ACC112 (cell line): ENCODE measurements around the gene INSR.
"Not testable (repeated sequence)": the region's sequence is repeated elsewhere in the genome, so short reads cannot be mapped to it uniquely, and the experiment has no call there.

ENCODE experiments used
- H2AFZ ChIP-seq: fragments of 200-600 bp; sonication (generic); one replicate; pipeline ENCODE4 v1.6.0; 2017; ENCODE audit warnings: antibody characterized with exemption, low read length; ENCODE audit not compliant: unreplicated experiment
- H3K27ac ChIP-seq: fragments of 200-600 bp; sonication (generic); 2 replicates; pipeline ENCODE4 v1.5.1; 2014; ENCODE audit warnings: low read depth, mild to moderate bottlenecking, antibody characterized with exemption, low read length, moderate library complexity
- H3K27me3 ChIP-seq: fragments of 200-600 bp; sonication (generic); 2 replicates; pipeline ENCODE4 v1.6.1; 2014; ENCODE audit warnings: mild to moderate bottlenecking, antibody characterized with exemption, low read length, moderate library complexity, mixed read lengths; ENCODE audit not compliant: insufficient read depth
- H3K36me3 ChIP-seq: fragments of 200-600 bp; sonication (generic); 2 replicates; pipeline ENCODE4 v1.6.1; 2016; ENCODE audit warnings: mild to moderate bottlenecking, antibody characterized with exemption, low read length, moderate library complexity, mixed read lengths; ENCODE audit not compliant: insufficient read depth
- H3K4me1 ChIP-seq: fragments of 200-600 bp; sonication (generic); one replicate; pipeline ENCODE4 v1.6.1; 2016; ENCODE audit warnings: low read length, mixed read lengths; ENCODE audit not compliant: insufficient read depth, unreplicated experiment, control insufficient read depth
- H3K4me3 ChIP-seq: fragments of 200-600 bp; sonication (generic); 2 replicates; pipeline ENCODE4 v1.5.1; 2014; ENCODE audit warnings: mild to moderate bottlenecking, low read depth, low read length
- H3K79me2 ChIP-seq: fragments of 200-600 bp; sonication (generic); one replicate; pipeline ENCODE4 v1.6.0; 2016; ENCODE audit warnings: low read length; ENCODE audit not compliant: control insufficient read depth, unreplicated experiment, insufficient read depth

Gene INSR

DNA sequence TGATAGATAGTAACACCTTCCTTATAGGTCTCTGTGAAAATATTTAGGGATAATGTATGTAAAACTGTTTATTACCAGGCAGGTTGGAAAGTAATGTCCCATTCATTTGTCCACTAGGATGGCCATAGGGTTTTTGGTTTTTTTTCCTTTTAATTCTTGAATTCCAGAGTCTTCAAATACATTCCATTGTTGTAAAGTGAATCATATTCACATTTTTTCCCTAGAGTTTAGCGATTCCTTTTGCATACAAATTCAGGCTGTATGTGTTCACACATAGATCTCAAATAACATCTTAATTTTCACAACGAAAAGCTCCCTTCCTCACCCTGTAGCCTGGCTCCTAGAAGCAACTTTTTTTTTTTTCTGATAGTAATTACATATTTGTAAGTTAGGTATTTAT lies 226.5 kb downstream of the INSR start:
- H3K27ac ChIP-seq, result no peak overlapping the region
- peaks cover 4% of the 10 kb centered on the region for H3K36me3 ChIP-seq
- H2AFZ ChIP-seq, result no peak overlapping the region
- peaks cover 10% of the 10 kb centered on the region for H3K79me2 ChIP-seq
- H3K27me3 ChIP-seq, result no peaks in the 10 kb centered on the region
- H3K4me1 ChIP-seq, result peaks cover 6% of the 10 kb centered on the region
- no peak overlapping the region for H3K4me3 ChIP-seq

- H3K27me3 ChIP-seq, H2AFZ ChIP-seq, H3K79me2 ChIP-seq, H3K27ac ChIP-seq, H3K36me3 ChIP-seq, H3K4me1 ChIP-seq, H3K4me3 ChIP-seq: not testable (repeated sequence)
Measured at GRCh38 chr19:7067122-7067521, 227.1 kb downstream of the INSR start.

DNA sequence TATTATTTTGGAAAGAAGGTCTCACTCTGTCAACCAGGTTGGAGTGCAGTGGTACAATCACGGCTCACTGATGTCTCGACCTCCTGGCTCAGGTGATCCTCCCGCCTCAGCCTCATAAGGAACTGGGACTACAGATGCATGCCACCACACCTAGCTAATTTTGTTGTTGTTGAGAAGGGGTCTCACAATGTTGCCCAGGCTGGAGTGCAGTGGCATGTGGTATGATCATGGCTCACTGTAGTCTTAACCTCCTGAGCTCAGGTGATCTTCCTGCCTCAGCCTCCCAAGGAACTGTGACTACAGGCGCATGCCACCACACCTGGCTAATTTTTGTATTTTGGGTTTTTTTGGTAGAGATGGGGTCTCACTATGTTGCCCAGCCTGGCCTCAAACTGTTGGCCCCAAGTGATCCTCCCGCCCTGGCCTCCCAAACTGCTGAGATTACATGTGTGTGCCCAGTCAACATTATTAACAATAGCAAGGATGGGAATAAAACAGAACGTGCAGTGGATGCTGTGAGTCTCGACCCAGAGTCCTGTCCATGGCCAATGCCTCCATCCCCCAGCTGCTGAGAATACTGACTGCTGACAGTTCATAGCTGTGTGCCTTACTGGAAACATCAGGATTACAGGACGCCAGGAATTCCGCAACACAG lies 230.3 kb downstream of the INSR start:
- Histone ChIP-seq H3K79me2 (no peaks in the 10 kb centered on the region), H2AFZ (no peak overlapping the region), H3K27me3 (no peaks in the 10 kb centered on the region), H3K4me1 (no peaks in the 10 kb centered on the region), H3K36me3 (no peaks in the 10 kb centered on the region), H3K4me3 (no peak overlapping the region), H3K27ac (no peak overlapping the region)

GRCh38 chr19:7063339-7063738 lies 230.9 kb downstream of the INSR start:
- H3K4me3 ChIP-seq, result no peak overlapping the region
- no peaks in the 10 kb centered on the region for H3K36me3 ChIP-seq
- no peak overlapping the region for H3K27ac ChIP-seq
- no peaks in the 10 kb centered on the region for H3K27me3 ChIP-seq
- no peaks in the 10 kb centered on the region for H3K4me1 ChIP-seq
- no peak overlapping the region for H2AFZ ChIP-seq
- no peaks in the 10 kb centered on the region for H3K79me2 ChIP-seq
